Common myeloid progenitor, CD34-positive (primary cell): ENCODE measurements around the gene PTPRE.

Experiments used
- CTCF ChIA-PET: fragments of 350-600 bp; sonication (Branson Sonifier 250); formaldehyde crosslinking; loops from one replicate; lab custom pipeline; 2021; ENCODE audit warnings: antibody characterized with exemption; lab: Charles Lee
- POLR2A ChIA-PET: fragments of 350-600 bp; sonication (Branson Sonifier 250); formaldehyde crosslinking; loops from one replicate; lab custom pipeline; 2021; ENCODE audit warnings: antibody characterized with exemption; lab: Charles Lee
- DNase-seq, 3 donors: peaks; one replicate each; pipeline versions ENCODE4 v3.0.0 to v3.0.0-alpha.2; 2013
- H3K27ac ChIP-seq, 2 experiments: 1 replicate in 1 of 2; 2 replicates in 1 of 2; pipeline ENCODE4 v1.7.0; 2013; ENCODE audit warnings: inconsistent platforms in 2 of 2, low read length in 2 of 2, mild to moderate bottlenecking in 2 of 2, low read depth in 1 of 2, moderate library complexity in 1 of 2; ENCODE audit not compliant: severe bottlenecking in 2 of 2, insufficient read depth in 1 of 2, poor library complexity in 1 of 2
- H3K27me3 ChIP-seq, 5 experiments: replicated peaks in 2 of 5; 1 replicate in 3 of 5; 2 replicates in 2 of 5; pipeline versions ENCODE4 v1.6.1 to v1.7.0; 2013; ENCODE audit warnings: low read length in 4 of 5, mild to moderate bottlenecking in 2 of 5, moderate library complexity in 2 of 5, inconsistent platforms in 1 of 5; ENCODE audit not compliant: insufficient read depth in 5 of 5, control insufficient read depth in 4 of 5
- H3K36me3 ChIP-seq, 4 experiments: 1 replicate in 2 of 4; 2 replicates in 2 of 4; pipeline versions ENCODE4 v1.6.1 to v1.7.0; 2013; ENCODE audit warnings: low read length in 3 of 4, control low read depth in 1 of 4, mild to moderate bottlenecking in 1 of 4; ENCODE audit not compliant: control insufficient read depth in 4 of 4, insufficient read depth in 4 of 4
- H3K4me1 ChIP-seq, 4 experiments: 1 replicate in 3 of 4; 2 replicates in 1 of 4; pipeline versions ENCODE4 v1.6.1 to v1.7.1; 2013; ENCODE audit warnings: low read length in 3 of 4, mild to moderate bottlenecking in 3 of 4, control low read depth in 1 of 4, inconsistent platforms in 1 of 4, moderate library complexity in 1 of 4; ENCODE audit not compliant: control insufficient read depth in 4 of 4, insufficient read depth in 4 of 4; ENCODE audit errors: control extremely low read depth in 1 of 4
- H3K4me3 ChIP-seq, 7 experiments: 1 replicate in 4 of 7; 2 replicates in 3 of 7; pipeline versions ENCODE4 v1.5.1 to v1.7.0; 2013; ENCODE audit warnings: mild to moderate bottlenecking in 7 of 7, low read length in 6 of 7, moderate library complexity in 6 of 7, inconsistent platforms in 2 of 7, low read depth in 2 of 7, control low read depth in 1 of 7; ENCODE audit not compliant: insufficient read depth in 4 of 7, control insufficient read depth in 1 of 7; ENCODE audit errors: extremely low read depth in 1 of 7
- H3K9me3 ChIP-seq, 5 experiments: 1 replicate in 4 of 5; 2 replicates in 1 of 5; pipeline versions ENCODE4 v1.6.1 to v1.7.1; 2013; ENCODE audit warnings: low read length in 4 of 5, mild to moderate bottlenecking in 2 of 5, inconsistent platforms in 1 of 5, low read depth in 1 of 5, moderate library complexity in 1 of 5; ENCODE audit not compliant: control insufficient read depth in 4 of 5, insufficient read depth in 2 of 5; ENCODE audit errors: control extremely low read depth in 1 of 5
- WGBS: methylation state at CpG from one replicate; pipeline ENCODE4 v1.1.5; 2013; ENCODE audit not compliant: insufficient coverage; 5-methylcytosine and 5-hydroxymethylcytosine counted together

The PTPRE gene

GRCh38 chr10:128046156-128046952 lies 139.5 kb downstream of the PTPRE start:
- Histone ChIP-seq H3K27ac (peak overlapping the region in 1 of 2 experiments; percentile 91), H3K4me1 (peaks cover 28 to 62% (median 46%) of the 10 kb centered on the region in 4 experiments), H3K4me3 (peak overlapping the region in 1 of 7 experiments; percentile 84), H3K27me3 (no peaks in the 10 kb centered on the region), H3K36me3 (peaks cover 2 to 13% (median 8%) of the 10 kb centered on the region in 4 experiments), H3K9me3 (no peaks in the 10 kb centered on the region)
- no peak for DNase-seq
- ChIA-PET POLR2A (interaction anchor here (7.9 kb wide), 1 partner anchor 16 kb away, joined by 102 read pairs; no protein-coding TSS in a partner anchor), CTCF (interaction anchor here (2.9 to 17.7 kb wide), 3 partner anchors 11 to 20 kb away, joined by 23 to 288 read pairs (median 77); no protein-coding TSS in a partner anchor)
- WGBS = 89% methylated on average over 20 of the region's 23 CpGs

- Histone ChIP-seq H3K27me3 (no peaks in the 10 kb centered on the region), H3K4me3 (peak overlapping the region in 4 of 7 experiments; percentile 57 to 84 (median 70)), H3K36me3 (peaks cover 2 to 19% (median 13%) of the 10 kb centered on the region in 4 experiments), H3K4me1 (peaks cover 32 to 68% (median 46%) of the 10 kb centered on the region in 4 experiments), H3K27ac (peak overlapping the region; percentile 84 to 91), H3K9me3 (no peaks in the 10 kb centered on the region)
- no peak for DNase-seq
- CTCF ChIA-PET = interaction anchor here (6.9 to 17.7 kb wide), 2 partner anchors 12 to 20 kb away, joined by 77 to 288 read pairs; no protein-coding TSS in a partner anchor
- 85% methylated on average over 10 of the region's 10 CpGs for WGBS
- POLR2A ChIA-PET = interaction anchor here (0.8 to 7.9 kb wide), 3 partner anchors 11 to 28 kb away, joined by 3 to 102 read pairs (median 13); no protein-coding TSS in a partner anchor
Measured at GRCh38 chr10:128046953-128047290, 140.0 kb downstream of the PTPRE start.

- ChIA-PET CTCF (interaction anchor here (0.8 to 17.7 kb wide), 4 partner anchors 12 to 30 kb away, joined by 3 to 288 read pairs (median 42); no protein-coding TSS in a partner anchor), POLR2A (interaction anchor here (0.8 to 7.9 kb wide), 4 partner anchors 12 to 28 kb away, joined by 3 to 102 read pairs (median 8); no protein-coding TSS in a partner anchor)
- Histone ChIP-seq H3K4me3 (peak overlapping the region in 6 of 7 experiments; percentile 57 to 84 (median 66)), H3K27ac (peak overlapping the region; percentile 84 to 91), H3K27me3 (no peaks in the 10 kb centered on the region), H3K9me3 (no peaks in the 10 kb centered on the region), H3K4me1 (peaks cover 33 to 70% (median 46%) of the 10 kb centered on the region in 4 experiments), H3K36me3 (peaks cover 2 to 23% (median 17%) of the 10 kb centered on the region in 4 experiments)
- WGBS = 3% methylated on average over 13 of the region's 17 CpGs
- peak; percentile 79 to 90 (median 86) for DNase-seq
Measured at GRCh38 chr10:128047351-128047750, 140.4 kb downstream of the PTPRE start.

- H3K4me1 ChIP-seq = peaks cover 33 to 70% (median 46%) of the 10 kb centered on the region in 4 experiments
- peak overlapping the region in 6 of 7 experiments; percentile 57 to 84 (median 66) for H3K4me3 ChIP-seq
- DNase-seq = peak; percentile 59 to 89 (median 81)
Measured at GRCh38 chr10:128047991-128048818, 141.3 kb downstream of the PTPRE start.

GRCh38 chr10:128048819-128049210 lies 141.9 kb downstream of the PTPRE start:
- DNase-seq = no peak
- ChIA-PET CTCF (interaction anchor here (0.8 to 17.7 kb wide), 5 partner anchors 13 to 142 kb away, joined by 3 to 288 read pairs (median 7); partner anchors contain the start of gene PTPRE), POLR2A (interaction anchor here (0.7 to 7.9 kb wide), 3 partner anchors 13 to 27 kb away, joined by 3 to 102 read pairs (median 13); no protein-coding TSS in a partner anchor)
- Histone ChIP-seq H3K4me1 (peaks cover 33 to 71% (median 46%) of the 10 kb centered on the region in 4 experiments), H3K9me3 (no peaks in the 10 kb centered on the region), H3K36me3 (peaks cover 2 to 34% (median 24%) of the 10 kb centered on the region in 4 experiments), H3K4me3 (peak overlapping the region in 6 of 7 experiments; percentile 57 to 84 (median 66)), H3K27ac (peak overlapping the region; percentile 84 to 91), H3K27me3 (no peaks in the 10 kb centered on the region)
- 90% methylated on average over 3 of the region's 6 CpGs for WGBS

More at GRCh38 chr10:128047991-128048818, 141.3 kb downstream of the PTPRE start:
- Histone ChIP-seq H3K36me3 (peaks cover 2 to 30% (median 22%) of the 10 kb centered on the region in 4 experiments), H3K9me3 (no peaks in the 10 kb centered on the region), H3K27ac (peak overlapping the region; percentile 84 to 91), H3K27me3 (no peaks in the 10 kb centered on the region)
- 9% methylated on average over 14 of the region's 21 CpGs for WGBS
- ChIA-PET CTCF (interaction anchor here (0.8 to 17.7 kb wide), 7 partner anchors 13 to 141 kb away, joined by 3 to 288 read pairs (median 6); partner anchors contain the start of gene PTPRE), POLR2A (interaction anchor here (0.7 to 7.9 kb wide), 5 partner anchors 13 to 28 kb away, joined by 3 to 102 read pairs (median 3); no protein-coding TSS in a partner anchor)
